Astrocyte (in vitro differentiated cells and primary cell): ENCODE measurements around the gene C1orf105. TPM values are rescaled to one million over a fixed set of nuclear protein-coding genes. Genes with fewer than 3 reads are reported as not detected.

Experiments used
- DNase-seq: peaks from one replicate; pipeline ENCODE4 v3.0.0-alpha.2; 2010; ENCODE audit warnings: low read depth
- FAIRE-seq: peaks from 2 replicates; lab custom pipeline; 2011; peaks lifted over from hg19 to GRCh38; lab: Jason Lieb, UNC
- H2AFZ ChIP-seq: 2 replicates; pipeline ENCODE4 v1.6.0; 2012; ENCODE audit warnings: low read depth, low read length, inconsistent platforms
- H3K27ac ChIP-seq: 2 replicates; pipeline ENCODE4 v1.5.1; 2011; ENCODE audit warnings: low read depth, low read length, inconsistent platforms
- H3K27me3 ChIP-seq: 2 replicates; pipeline ENCODE4 v1.6.0; 2011; ENCODE audit warnings: low read length, inconsistent platforms; ENCODE audit not compliant: insufficient read depth
- H3K36me3 ChIP-seq: 2 replicates; pipeline ENCODE4 v1.5.1; 2011; ENCODE audit warnings: low read length, inconsistent platforms; ENCODE audit not compliant: insufficient read depth
- H3K4me1 ChIP-seq: 2 replicates; pipeline ENCODE4 v1.5.1; 2011; ENCODE audit warnings: low read length, inconsistent platforms; ENCODE audit not compliant: insufficient read depth
- H3K4me2 ChIP-seq: 2 replicates; pipeline ENCODE4 v1.6.0; 2012; ENCODE audit warnings: low read length, inconsistent platforms
- H3K4me3 ChIP-seq: 2 replicates; pipeline ENCODE4 v1.5.1; 2011; ENCODE audit warnings: low read depth, mild to moderate bottlenecking, low read length, inconsistent platforms; ENCODE audit not compliant: insufficient read depth
- H3K79me2 ChIP-seq: 2 replicates; pipeline ENCODE4 v1.6.0; 2012; ENCODE audit warnings: mild to moderate bottlenecking, low read length, inconsistent platforms; ENCODE audit not compliant: insufficient read depth
- H3K9ac ChIP-seq: 2 replicates; pipeline ENCODE4 v1.6.0; 2012; ENCODE audit warnings: mild to moderate bottlenecking, low read length, inconsistent platforms
- H3K9me3 ChIP-seq: 2 replicates; pipeline ENCODE4 v1.5.1; 2012; ENCODE audit warnings: low read depth, mild to moderate bottlenecking, low read length, inconsistent platforms; ENCODE audit not compliant: insufficient read depth
- H4K20me1 ChIP-seq: 2 replicates; pipeline ENCODE4 v1.6.0; 2012; ENCODE audit warnings: low read length, inconsistent platforms; ENCODE audit not compliant: insufficient read depth
- H3K27ac Mint-ChIP-seq: one replicate; pipeline ENCODE4 v1.8.0; 2021; ENCODE audit warnings: mild to moderate bottlenecking, mixed read lengths; ENCODE audit not compliant: unreplicated experiment
- H3K27me3 Mint-ChIP-seq: one replicate; pipeline ENCODE4 v1.8.0; 2021; ENCODE audit warnings: low read depth, mixed read lengths; ENCODE audit not compliant: unreplicated experiment
- H3K36me3 Mint-ChIP-seq: one replicate; pipeline ENCODE4 v1.8.0; 2021; ENCODE audit warnings: low read depth, mixed read lengths; ENCODE audit not compliant: unreplicated experiment
- H3K4me1 Mint-ChIP-seq: one replicate; pipeline ENCODE4 v1.8.0; 2021; ENCODE audit warnings: low read depth, mixed read lengths; ENCODE audit not compliant: unreplicated experiment
- H3K4me3 Mint-ChIP-seq: one replicate; pipeline ENCODE4 v1.8.0; 2021; ENCODE audit warnings: mild to moderate bottlenecking, moderate library complexity, mixed read lengths; ENCODE audit not compliant: unreplicated experiment
- H3K9me3 Mint-ChIP-seq: one replicate; pipeline ENCODE4 v1.8.0; 2021; ENCODE audit warnings: mild to moderate bottlenecking, mixed read lengths; ENCODE audit not compliant: unreplicated experiment
- CTCF ChIP-seq: IDR thresholded peaks from 2 replicates; pipeline ENCODE4 v1.5.1; 2011; ENCODE audit warnings: low read depth, mild to moderate bottlenecking, inconsistent platforms, low read length, moderate library complexity; ENCODE audit not compliant: insufficient read depth
- EZH2 ChIP-seq: IDR thresholded peaks from 2 replicates; pipeline ENCODE4 v1.6.1; 2012; ENCODE audit warnings: mild to moderate bottlenecking, low read length, inconsistent platforms; ENCODE audit not compliant: insufficient read depth
- total RNA-seq: library from RNA; stranded (reverse); gene quantifications from 2 replicates; pipeline ENCODE4 v1.2.1, GENCODE V29; 2021

The C1orf105 gene
- total RNA-seq, 1 donor from 2014 or later: not detected

- TF ChIP-seq EZH2: no peak
- no peak for TF ChIP-seq CTCF
- H3K9me3 Mint-ChIP-seq: no peaks in the 10 kb centered on the region
- Histone ChIP-seq H3K79me2 (no peaks in the 10 kb centered on the region), H3K9ac (no peak overlapping the region), H3K9me3 (no peaks in the 10 kb centered on the region), H4K20me1 (no peaks in the 10 kb centered on the region), H3K27me3 (no peaks in the 10 kb centered on the region), H2AFZ (no peak overlapping the region), H3K4me2 (no peak overlapping the region), H3K36me3 (no peaks in the 10 kb centered on the region), H3K27ac (no peak overlapping the region), H3K4me3 (no peak overlapping the region), H3K4me1 (peaks cover 30% of the 10 kb centered on the region)
- no peak overlapping the region for H3K27ac Mint-ChIP-seq
- H3K27me3 Mint-ChIP-seq: no peaks in the 10 kb centered on the region
- no peak for DNase-seq
- H3K36me3 Mint-ChIP-seq: no peaks in the 10 kb centered on the region
- FAIRE-seq: no peak
- no peak overlapping the region for H3K4me3 Mint-ChIP-seq
- H3K4me1 Mint-ChIP-seq: peaks cover 59% of the 10 kb centered on the region
Measured at GRCh38 chr1:172395576-172395975, 24.9 kb upstream of the C1orf105 start.

GRCh38 chr1:172397221-172397620, 23.3 kb upstream of the C1orf105 start:
- Mint-ChIP-seq H3K27me3 (no peaks in the 10 kb centered on the region), H3K27ac (no peak overlapping the region), H3K9me3 (no peaks in the 10 kb centered on the region), H3K36me3 (no peaks in the 10 kb centered on the region), H3K4me3 (no peak overlapping the region), H3K4me1 (peaks cover 56% of the 10 kb centered on the region)
- peak overlapping the region; percentile 14 for H3K27ac ChIP-seq
- TF ChIP-seq EZH2 (no peak), CTCF (no peak)
- no peaks in the 10 kb centered on the region for H3K27me3 ChIP-seq
- no peaks in the 10 kb centered on the region for H3K79me2 ChIP-seq
- no peaks in the 10 kb centered on the region for H3K9me3 ChIP-seq
- H3K4me3 ChIP-seq: no peak overlapping the region
- H3K36me3 ChIP-seq: no peaks in the 10 kb centered on the region
- FAIRE-seq (peak; percentile 49), DNase-seq (peak; percentile 89)
- H3K9ac ChIP-seq: no peak overlapping the region
- H2AFZ ChIP-seq: no peak overlapping the region
- H3K4me2 ChIP-seq: no peak overlapping the region
- peaks cover 33% of the 10 kb centered on the region for H3K4me1 ChIP-seq
- H4K20me1 ChIP-seq: no peaks in the 10 kb centered on the region

GRCh38 chr1:172397633-172398032, 22.9 kb upstream of the C1orf105 start:
- no peaks in the 10 kb centered on the region for H3K27me3 Mint-ChIP-seq
- H3K9me3 Mint-ChIP-seq: no peaks in the 10 kb centered on the region
- peaks cover 33% of the 10 kb centered on the region for H3K4me1 ChIP-seq
- H3K9ac ChIP-seq: no peak overlapping the region
- no peak overlapping the region for H3K4me2 ChIP-seq
- TF ChIP-seq CTCF (no peak), EZH2 (no peak)
- no peak overlapping the region for H2AFZ ChIP-seq
- H3K79me2 ChIP-seq: no peaks in the 10 kb centered on the region
- peaks cover 56% of the 10 kb centered on the region for H3K4me1 Mint-ChIP-seq
- no peak overlapping the region for H3K4me3 ChIP-seq
- H3K27ac ChIP-seq: no peak overlapping the region
- no peaks in the 10 kb centered on the region for H3K9me3 ChIP-seq
- no peaks in the 10 kb centered on the region for H3K36me3 ChIP-seq
- DNase-seq (no peak), FAIRE-seq (no peak)
- H3K4me3 Mint-ChIP-seq: no peak overlapping the region
- H3K36me3 Mint-ChIP-seq: no peaks in the 10 kb centered on the region
- no peaks in the 10 kb centered on the region for H3K27me3 ChIP-seq
- peak overlapping the region; percentile 5 for H3K27ac Mint-ChIP-seq
- no peaks in the 10 kb centered on the region for H4K20me1 ChIP-seq
